Body of pancreas (tissue), 4 donors: ENCODE measurements around the gene RGP1.

Experiments used
- CTCF ChIP-seq, 7 experiments: fragments of 450-650 bp in 4 of 7; fragments of 200-600 bp in 3 of 7; sonication (generic) in 3 of 7; IDR thresholded peaks; one replicate each; pipeline ENCODE4 v1.5.1; 2016 to 2019; ENCODE audit warnings: antibody characterized with exemption in 7 of 7
- POLR2A ChIP-seq, 3 donors: fragments of 450-650 bp; IDR thresholded peaks; one replicate each; pipeline ENCODE4 v1.6.1; 2016; ENCODE audit warnings: antibody characterized with exemption in 3 of 3, mild to moderate bottlenecking in 2 of 3

GRCh38 chr9:35771534-35771933, 22.4 kb downstream of the RGP1 start:
- no peak for TF ChIP-seq CTCF (IDR thresholded peaks at IDR 0.05)
- TF ChIP-seq POLR2A (IDR thresholded peaks at IDR 0.05): no peak
